ENCODE data around the gene SPTLC2.

Gene SPTLC2

DNA sequence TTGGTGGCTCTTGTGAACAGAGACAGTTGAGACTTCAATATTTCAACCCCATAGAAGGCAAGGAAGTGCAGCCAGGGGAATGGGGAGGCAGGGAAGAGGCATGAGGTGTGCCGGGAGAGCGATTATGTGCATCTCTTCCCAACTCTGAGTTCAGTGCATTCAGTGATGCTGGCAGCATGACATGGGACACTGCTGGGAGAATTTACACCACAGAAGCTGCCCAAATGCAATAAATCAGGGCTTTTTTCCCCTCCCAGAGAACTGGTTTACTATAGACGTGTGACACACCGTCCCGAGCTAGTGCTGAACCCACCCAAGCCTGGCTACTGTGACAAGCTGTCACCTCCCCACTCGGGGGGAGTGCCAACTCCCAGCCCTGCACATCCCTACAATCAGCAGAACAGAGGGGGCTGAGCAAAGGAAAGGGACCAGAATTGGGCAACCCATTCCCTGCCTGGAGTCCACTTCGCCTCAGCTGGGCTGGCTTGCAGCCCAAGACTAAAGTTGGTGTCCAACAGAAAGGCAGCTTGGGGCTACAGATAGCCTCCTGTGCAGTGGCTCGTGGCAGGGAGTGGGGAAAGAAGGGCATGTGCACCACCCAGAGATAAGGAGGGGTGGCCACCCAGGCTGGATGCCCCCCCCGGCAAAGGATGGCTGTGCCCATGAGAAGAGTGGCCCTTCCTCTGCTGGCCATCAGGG lies 141.8 kb downstream of the SPTLC2 start:
- DNase-seq (ENCODE audit: low read depth) = no peak

GRCh38 chr14:77473921-77474320 lies 142.5 kb downstream of the SPTLC2 start:
- no peak overlapping the region for H3K4me3 ChIP-seq (ENCODE audit: low read length)
- DNase-seq (ENCODE audit: low read depth) = no peak
- TF ChIP-seq, protein P1, sequence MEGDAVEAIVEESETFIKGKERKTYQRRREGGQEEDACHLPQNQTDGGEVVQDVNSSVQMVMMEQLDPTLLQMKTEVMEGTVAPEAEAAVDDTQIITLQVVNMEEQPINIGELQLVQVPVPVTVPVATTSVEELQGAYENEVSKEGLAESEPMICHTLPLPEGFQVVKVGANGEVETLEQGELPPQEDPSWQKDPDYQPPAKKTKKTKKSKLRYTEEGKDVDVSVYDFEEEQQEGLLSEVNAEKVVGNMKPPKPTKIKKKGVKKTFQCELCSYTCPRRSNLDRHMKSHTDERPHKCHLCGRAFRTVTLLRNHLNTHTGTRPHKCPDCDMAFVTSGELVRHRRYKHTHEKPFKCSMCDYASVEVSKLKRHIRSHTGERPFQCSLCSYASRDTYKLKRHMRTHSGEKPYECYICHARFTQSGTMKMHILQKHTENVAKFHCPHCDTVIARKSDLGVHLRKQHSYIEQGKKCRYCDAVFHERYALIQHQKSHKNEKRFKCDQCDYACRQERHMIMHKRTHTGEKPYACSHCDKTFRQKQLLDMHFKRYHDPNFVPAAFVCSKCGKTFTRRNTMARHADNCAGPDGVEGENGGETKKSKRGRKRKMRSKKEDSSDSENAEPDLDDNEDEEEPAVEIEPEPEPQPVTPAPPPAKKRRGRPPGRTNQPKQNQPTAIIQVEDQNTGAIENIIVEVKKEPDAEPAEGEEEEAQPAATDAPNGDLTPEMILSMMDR (conservative IDR thresholded peaks at IDR 0.05; ENCODE audit: low read depth, low read length) = no peak

More for the DNA sequence above, 141.8 kb downstream of the SPTLC2 start:
- no peak overlapping the region for H3K4me3 ChIP-seq (ENCODE audit: low read length)
- TF ChIP-seq, protein P1 (conservative IDR thresholded peaks at IDR 0.05; ENCODE audit: low read depth, low read length) = no peak

GRCh38 chr14:77470224-77470870 lies 146.1 kb downstream of the SPTLC2 start:
- TF ChIP-seq, protein P1 (conservative IDR thresholded peaks at IDR 0.05; ENCODE audit: low read depth, low read length) = no peak

GRCh38 chr14:77469539-77469938 lies 146.9 kb downstream of the SPTLC2 start:
- TF ChIP-seq, protein P1 (conservative IDR thresholded peaks at IDR 0.05; ENCODE audit: low read depth, low read length) = no peak
- no peak overlapping the region for H3K4me3 ChIP-seq (ENCODE audit: low read length)
- DNase-seq (ENCODE audit: low read depth) = no peak

More at GRCh38 chr14:77470224-77470870, 146.1 kb downstream of the SPTLC2 start:
- H3K4me3 ChIP-seq (ENCODE audit: low read length) = no peak overlapping the region
- no peak for DNase-seq (ENCODE audit: low read depth)

DNA sequence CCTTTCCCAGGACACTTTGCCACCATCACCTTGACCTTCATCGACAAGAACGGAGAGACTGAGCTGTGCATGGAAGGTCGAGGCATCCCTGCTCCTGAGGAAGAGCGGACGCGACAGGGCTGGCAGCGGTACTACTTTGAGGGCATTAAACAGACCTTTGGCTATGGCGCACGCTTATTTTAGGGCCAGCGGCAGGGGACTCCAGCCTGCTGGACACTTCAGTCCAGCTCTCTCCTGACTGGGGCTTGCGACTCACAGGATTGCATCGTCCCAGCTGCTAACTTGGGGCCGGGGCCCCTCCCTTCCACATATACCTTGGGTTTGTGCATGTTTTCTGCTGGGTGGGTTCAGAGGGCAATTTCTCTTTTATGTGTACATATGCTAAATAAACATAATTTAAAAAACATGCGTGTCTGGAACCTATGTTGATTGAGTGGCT lies 147.4 kb downstream of the SPTLC2 start:
- H3K4me3 ChIP-seq (ENCODE audit: low read length) = no peak overlapping the region
- TF ChIP-seq, protein P1 (conservative IDR thresholded peaks at IDR 0.05; ENCODE audit: low read depth, low read length) = no peak
- no peak for DNase-seq (ENCODE audit: low read depth)

- no peak for DNase-seq (ENCODE audit: low read depth)
- TF ChIP-seq, protein P1 (conservative IDR thresholded peaks at IDR 0.05; ENCODE audit: low read depth, low read length) = no peak
Observed at GRCh38 chr14:77467801-77468200, 148.6 kb downstream of the SPTLC2 start.

More at GRCh38 chr14:77467801-77468200, 148.6 kb downstream of the SPTLC2 start:
- H3K4me3 ChIP-seq (ENCODE audit: low read length) = no peak overlapping the region
